IMR-90 (cell line): Measurements from ENCODE around the gene SSC4D. TPM values are rescaled to one million over a fixed set of nuclear protein-coding genes. Genes with fewer than 3 reads are reported as not detected.

Experiments
- ATAC-seq: fragments of 200-7000 bp; cut with Tn5 transposase; 2 replicates; pipeline ENCODE4 v1.9.1; 2020; ENCODE audit warnings: low read depth, mild to moderate bottlenecking, moderate library complexity
- BruUV-seq: library from RNA; stranded (reverse); fragments of 400-500 nt; replicated peaks from 2 replicates; lab custom pipeline; 2021; lab: Mats Ljungman, UMichigan
- CTCF ChIA-PET: fragments of 300-600 bp; formaldehyde crosslinking; extraction: SDS; loops from one replicate; lab custom pipeline; 2021; ENCODE audit warnings: antibody characterized with exemption; lab: Yijun Ruan, JAX
- POLR2A ChIA-PET: fragments of 300-600 bp; sonication (Branson Sonifier 250); formaldehyde crosslinking; loops from one replicate; lab custom pipeline; 2022; ENCODE audit warnings: antibody characterized with exemption; ENCODE audit not compliant: unreplicated experiment; lab: Charles Lee
- DNase-seq: peaks from one replicate; pipeline ENCODE4 v3.0.0; 2013
- H2AFZ ChIP-seq: replicated peaks from 2 replicates; pipeline ENCODE3; 2013; ENCODE audit warnings: low read length, mild to moderate bottlenecking; ENCODE audit not compliant: poor library complexity
- H2AK5ac ChIP-seq: 2 replicates; pipeline ENCODE4 v1.6.1; 2013; ENCODE audit warnings: low read depth, low read length, inconsistent platforms
- H2AK9ac ChIP-seq: replicated peaks from 2 replicates; pipeline ENCODE3; 2013; ENCODE audit warnings: mild to moderate bottlenecking, low read depth, low read length, moderate library complexity; ENCODE audit not compliant: poor library complexity
- H2BK120ac ChIP-seq: 2 replicates; pipeline ENCODE4 v1.6.1; 2013; ENCODE audit warnings: low read depth, low read length, inconsistent platforms
- H2BK15ac ChIP-seq: 3 replicates; pipeline ENCODE4 v1.6.1; 2013; ENCODE audit warnings: low read depth, low read length, inconsistent platforms
- H2BK20ac ChIP-seq: 2 replicates; pipeline ENCODE4 v1.6.1; 2013; ENCODE audit warnings: low read depth, mild to moderate bottlenecking, inconsistent platforms, low read length, moderate library complexity
- H2BK5ac ChIP-seq: 2 replicates; pipeline ENCODE4 v1.6.1; 2013; ENCODE audit warnings: mild to moderate bottlenecking, low read depth, low read length, inconsistent platforms; ENCODE audit not compliant: poor library complexity, severe bottlenecking
- H3K14ac ChIP-seq: replicated peaks from 2 replicates; pipeline ENCODE4 v1.6.1; 2013; ENCODE audit warnings: low read depth, low read length, inconsistent platforms
- H3K18ac ChIP-seq: 2 replicates; pipeline ENCODE4 v1.6.1; 2013; ENCODE audit warnings: low read depth, low read length, control low read depth
- H3K23ac ChIP-seq: 2 replicates; pipeline ENCODE4 v1.6.1; 2013; ENCODE audit warnings: low read depth, low read length, inconsistent platforms
- H3K27ac ChIP-seq: 2 replicates; pipeline ENCODE4 v1.5.1; 2013; ENCODE audit warnings: mild to moderate bottlenecking, control low read depth, low read length; ENCODE audit not compliant: insufficient read depth
- H3K27me3 ChIP-seq: 2 replicates; pipeline ENCODE4 v1.6.1; 2013; ENCODE audit warnings: low read length; ENCODE audit not compliant: control insufficient read depth, insufficient read depth
- H3K36me3 ChIP-seq: 2 replicates; pipeline ENCODE4 v1.6.1; 2013; ENCODE audit warnings: low read length, mixed read lengths; ENCODE audit not compliant: control insufficient read depth, insufficient read depth
- H3K4ac ChIP-seq: 2 replicates; pipeline ENCODE4 v1.6.1; 2013; ENCODE audit warnings: low read depth, low read length, inconsistent platforms
- H3K4me1 ChIP-seq: 2 replicates; pipeline ENCODE4 v1.6.1; 2013; ENCODE audit warnings: low read length, mixed read lengths; ENCODE audit not compliant: control insufficient read depth, insufficient read depth
- H3K4me2 ChIP-seq: 2 replicates; pipeline ENCODE4 v1.6.1; 2013; ENCODE audit warnings: low read depth, mild to moderate bottlenecking, control low read depth, low read length, moderate library complexity
- H3K4me3 ChIP-seq: 2 replicates; pipeline ENCODE4 v1.5.1; 2013; ENCODE audit warnings: low read depth, mild to moderate bottlenecking, control low read depth, low read length, moderate library complexity; ENCODE audit not compliant: insufficient read depth
- H3K56ac ChIP-seq: 2 replicates; pipeline ENCODE4 v1.6.1; 2013; ENCODE audit warnings: low read length, inconsistent platforms; ENCODE audit not compliant: insufficient read depth; ENCODE audit errors: extremely low read depth
- H3K79me1 ChIP-seq, 2 experiments: 2 replicates each; pipeline ENCODE4 v1.6.1; 2013; ENCODE audit warnings: low read length in 2 of 2, inconsistent platforms in 1 of 2, low read depth in 1 of 2
- H3K9ac ChIP-seq: 2 replicates; pipeline ENCODE4 v1.6.1; 2013; ENCODE audit warnings: low read depth, low read length, control low read depth
- H3K9me1 ChIP-seq: 2 replicates; pipeline ENCODE4 v1.6.1; 2013; ENCODE audit warnings: low read length, inconsistent platforms; ENCODE audit not compliant: insufficient read depth
- H3K9me3 ChIP-seq: 2 replicates; pipeline ENCODE4 v1.6.1; 2013; ENCODE audit warnings: low read length; ENCODE audit not compliant: control insufficient read depth, insufficient read depth
- H4K20me1 ChIP-seq: 2 replicates; pipeline ENCODE4 v1.6.1; 2013; ENCODE audit warnings: low read length, inconsistent platforms; ENCODE audit not compliant: insufficient read depth
- H4K5ac ChIP-seq: 2 replicates; pipeline ENCODE4 v1.6.1; 2013; ENCODE audit warnings: mild to moderate bottlenecking, low read depth, low read length, control low read depth
- H4K8ac ChIP-seq, 2 experiments: 2 replicates each; pipeline ENCODE4 v1.6.1; 2013; ENCODE audit warnings: low read depth in 2 of 2, low read length in 2 of 2, control low read depth in 1 of 2, inconsistent platforms in 1 of 2
- H4K91ac ChIP-seq: 2 replicates; pipeline ENCODE4 v1.6.1; 2013; ENCODE audit warnings: low read depth, low read length, inconsistent platforms; ENCODE audit not compliant: insufficient read depth
- CHD1 ChIP-seq: IDR thresholded peaks from 2 replicates; pipeline ENCODE4 v1.6.1; 2012; ENCODE audit warnings: low read depth, low read length, improper control_type of control experiment
- FOS ChIP-seq: fragments of 150-350 bp; IDR thresholded peaks from 2 replicates; pipeline ENCODE4 v1.6.1; 2016; ENCODE audit warnings: low read depth, low read length
- WGBS, 2 experiments: methylation state at CpG; one replicate each; pipeline versions ENCODE4 v1.1.5 to v1.1.7; 2013; ENCODE audit warnings: missing lambda C conversion rate in 2 of 2; ENCODE audit not compliant: insufficient read length in 1 of 2; ENCODE audit errors: extremely low coverage in 2 of 2; 5-methylcytosine and 5-hydroxymethylcytosine counted together
- dilution Hi-C: fragments of 300-500 bp; cut with HindIII; formaldehyde crosslinking; loops from one replicate; pipeline ENCODE4 v1.14.3; 2018; ENCODE audit warnings: low sequenced_read_pairs; ENCODE audit not compliant: unreplicated experiment
- in situ Hi-C: fragments of 300-500 bp; cut with MboI; formaldehyde crosslinking; loops from 3 replicates; pipeline ENCODE4 v1.14.3; 2019; ENCODE audit warnings: low sequenced_read_pairs, inconsistent platforms, mixed read lengths
- intact Hi-C: fragments of 100-400 bp; cut with micrococcal nuclease; formaldehyde crosslinking; loops from 2 replicates; pipeline ENCODE4 v1.10.0; 2022
- polyA plus RNA-seq, 3 experiments: library from polyadenylated mRNA; depleted of rRNA; stranded (reverse); fragments of >200 nt; gene quantifications; 2 replicates each; pipeline ENCODE4 v1.2.3, GENCODE V29; 2012; ENCODE audit warnings: low replicate concordance in 1 of 3
- total RNA-seq: library from RNA; depleted of rRNA; stranded (reverse); fragments of >200 nt; gene quantifications from 2 replicates; pipeline ENCODE4 v1.2.3, GENCODE V29; 2012

SSC4D gene
- total and polyA plus RNA-seq, 2 of the 4 experiments (the other 2 are of a cell fraction) = 0.36 to 0.70 TPM

DNA sequence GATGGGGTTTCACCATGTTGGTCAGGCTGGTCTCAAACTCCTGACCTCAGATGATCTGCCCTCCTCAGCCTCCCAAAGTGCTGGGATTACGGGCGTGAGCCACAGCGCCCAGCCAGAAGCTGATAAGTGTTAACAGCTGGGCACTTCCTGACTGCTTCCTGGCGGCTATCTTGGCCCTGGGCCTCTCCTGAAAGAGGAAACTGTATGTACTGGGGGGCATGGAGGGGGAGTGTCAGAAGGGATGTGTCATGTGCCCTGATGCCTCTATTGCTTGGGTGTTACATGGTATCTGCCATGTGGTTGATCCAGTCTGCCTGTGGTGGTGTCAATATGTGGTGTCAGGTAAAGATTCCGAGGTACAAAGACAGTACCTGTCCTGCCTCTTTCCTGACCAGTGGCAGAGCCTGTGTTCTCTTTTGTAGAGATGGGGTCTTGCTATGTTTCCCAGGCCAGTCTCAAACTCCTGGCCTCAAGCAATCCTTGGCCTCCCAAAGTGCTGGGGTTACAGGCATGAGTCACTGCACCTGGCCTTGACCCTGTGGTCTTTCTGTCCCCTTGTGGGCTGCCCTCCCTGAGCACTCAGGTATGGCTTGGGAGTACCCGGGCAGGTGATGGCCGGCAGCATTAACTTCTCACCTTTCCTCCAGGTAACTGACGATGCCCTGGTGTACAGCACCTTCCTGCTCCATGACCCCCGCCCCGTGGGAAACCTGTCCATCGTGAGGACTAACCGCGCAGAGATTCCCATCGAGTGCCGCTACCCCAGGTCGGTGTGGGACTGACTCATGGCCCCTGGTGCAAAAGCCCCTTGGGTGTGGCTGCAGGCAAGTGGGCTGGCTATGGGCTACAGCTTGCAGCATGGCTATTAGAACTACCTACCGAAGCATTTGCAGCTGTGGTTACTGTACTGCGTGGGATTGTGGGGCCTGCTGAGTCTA lies 19.6 kb upstream of the SSC4D start:
- no peak overlapping the region for H2AFZ ChIP-seq
- no peak overlapping the region for H3K4me3 ChIP-seq
- H3K79me1 ChIP-seq = no peaks in the 10 kb centered on the region
- dilution Hi-C loops = no loop called here
- no peak overlapping the region; the same call in 2 of the 3 replicates for H2BK15ac ChIP-seq
- no peak overlapping the region for H3K56ac ChIP-seq
- H3K9ac ChIP-seq = no peak overlapping the region
- no peak overlapping the region for H2BK5ac ChIP-seq
- no peak overlapping the region for H3K27ac ChIP-seq
- 0 out of 2 replicates have a peak, but pooled peaks cover 1% of the 10 kb centered on the region for H3K27me3 ChIP-seq
- no peak overlapping the region for H4K8ac ChIP-seq
- no peaks in the 10 kb centered on the region for H3K4me1 ChIP-seq
- no TSS peak for BruUV-seq
- peak overlapping the region; percentile 56; the same call in 1 of the 2 replicates for H2AK5ac ChIP-seq
- intact Hi-C loops = no loop called here
- H3K4me2 ChIP-seq = no peak overlapping the region
- no peak overlapping the region for H3K4ac ChIP-seq
- H3K18ac ChIP-seq = no peak overlapping the region
- H2BK120ac ChIP-seq = no peak overlapping the region
- no peak overlapping the region for H4K91ac ChIP-seq
- TF ChIP-seq FOS (no peak), CHD1 (no peak)
- POLR2A ChIA-PET = no interaction called here
- no peak overlapping the region for H3K23ac ChIP-seq
- H3K14ac ChIP-seq = peak overlapping the region; percentile 14; the same call in 1 of the 2 replicates
- H2AK9ac ChIP-seq = no peak overlapping the region
- H3K9me3 ChIP-seq = no peaks in the 10 kb centered on the region
- H3K36me3 ChIP-seq = no peaks in the 10 kb centered on the region
- CTCF ChIA-PET = no interaction called here
- H2BK20ac ChIP-seq = no peak overlapping the region
- H4K5ac ChIP-seq = no peak overlapping the region
- H4K20me1 ChIP-seq = no peaks in the 10 kb centered on the region
- DNase-seq (peak; percentile 38), ATAC-seq (peak; percentile 42)
- 91% methylated on average over 12 of the region's 18 CpGs; no CpG with 5 or more reads in 1 of the 2 experiments for WGBS, 2 experiments
- no peaks in the 10 kb centered on the region for H3K9me1 ChIP-seq
- in situ Hi-C loops = no loop called here
